Endothelial cell of umbilical vein (primary cell): ENCODE data around the gene IFNA2. TPM values are rescaled to one million over a fixed set of nuclear protein-coding genes. Genes with fewer than 3 reads are reported as not detected.

Source experiments
- BruUV-seq: library from RNA; stranded (reverse); fragments of 400-500 nt; replicated peaks from 2 replicates; lab custom pipeline; 2021; lab: Mats Ljungman, UMichigan
- CTCF ChIA-PET: fragments of 300-600, 350-600 bp; sonication (Branson Sonifier 250); formaldehyde crosslinking; loops from one replicate; lab custom pipeline; 2021; ENCODE audit warnings: antibody characterized with exemption, inconsistent platforms; lab: Charles Lee
- POLR2A ChIA-PET: fragments of 300-600, 350-600 bp; sonication (Branson Sonifier 250); formaldehyde crosslinking; loops from one replicate; lab custom pipeline; 2021; ENCODE audit warnings: antibody characterized with exemption, inconsistent platforms; lab: Charles Lee
- DNase-seq: peaks from one replicate; pipeline ENCODE4 v3.0.0-alpha.2; 2011; ENCODE audit warnings: low read depth, low spot score
- FAIRE-seq: peaks from 2 replicates; lab custom pipeline; 2011; peaks lifted over from hg19 to GRCh38; lab: Jason Lieb, UNC
- H2AFZ ChIP-seq: 2 replicates; pipeline ENCODE4 v1.6.0; 2012; ENCODE audit warnings: low read depth, low read length, control low read depth, inconsistent platforms
- H3K27ac ChIP-seq: 2 replicates; pipeline ENCODE4 v1.5.1; 2011; ENCODE audit warnings: low read depth, mild to moderate bottlenecking, control low read depth, low read length, moderate library complexity; ENCODE audit not compliant: insufficient read depth
- H3K27me3 ChIP-seq, 2 experiments: 2 replicates each; pipeline versions ENCODE4 v1.6.0 to v1.6.1; 2011; ENCODE audit warnings: low read length in 2 of 2, mixed read lengths in 1 of 2; ENCODE audit not compliant: control insufficient read depth in 2 of 2, insufficient read depth in 2 of 2
- H3K36me3 ChIP-seq, 2 experiments: 2 replicates in 1 of 2; 3 replicates in 1 of 2; pipeline ENCODE4 v1.5.1; 2011; ENCODE audit warnings: low read length in 2 of 2, mild to moderate bottlenecking in 1 of 2, moderate library complexity in 1 of 2; ENCODE audit not compliant: control insufficient read depth in 2 of 2, insufficient read depth in 2 of 2; ENCODE audit errors: extremely low read depth in 1 of 2
- H3K4me1 ChIP-seq: 3 replicates; pipeline ENCODE4 v1.5.1; 2011; ENCODE audit warnings: mild to moderate bottlenecking, low read length; ENCODE audit not compliant: control insufficient read depth, insufficient read depth; ENCODE audit errors: extremely low read depth
- H3K4me2 ChIP-seq: 2 replicates; pipeline ENCODE4 v1.6.1; 2011; ENCODE audit warnings: low read length, control low read depth, mixed read lengths; ENCODE audit not compliant: insufficient read depth
- H3K4me3 ChIP-seq, 3 experiments: fragments of 200-600 bp in 1 of 3; sonication (generic), shearing (Covaris generic) in 1 of 3; replicated peaks in 1 of 3; 2 replicates each; pipeline ENCODE4 v1.5.1; 2011 to 2016; ENCODE audit warnings: control low read depth in 3 of 3, low read length in 3 of 3, mild to moderate bottlenecking in 2 of 3, inconsistent platforms in 1 of 3, low read depth in 1 of 3, moderate library complexity in 1 of 3; ENCODE audit not compliant: insufficient read depth in 1 of 3
- H3K79me2 ChIP-seq: 2 replicates; pipeline ENCODE4 v1.6.0; 2012; ENCODE audit warnings: low read length, inconsistent platforms; ENCODE audit not compliant: control insufficient read depth, insufficient read depth
- H3K9ac ChIP-seq: replicated peaks from 2 replicates; pipeline ENCODE3; 2011; ENCODE audit warnings: low read length, control low read depth; ENCODE audit not compliant: insufficient read depth; ENCODE audit errors: extremely low read depth
- H3K9me1 ChIP-seq: replicated peaks from 3 replicates; pipeline ENCODE4 v1.6.0; 2011; ENCODE audit warnings: mild to moderate bottlenecking, low read length; ENCODE audit not compliant: control insufficient read depth, insufficient read depth; ENCODE audit errors: extremely low read depth
- H3K9me3 ChIP-seq: replicated peaks from 2 replicates; pipeline ENCODE4 v1.5.1; 2012; ENCODE audit warnings: low read length, inconsistent platforms; ENCODE audit not compliant: control insufficient read depth, insufficient read depth
- H4K20me1 ChIP-seq: replicated peaks from 2 replicates; pipeline ENCODE3; 2011; ENCODE audit warnings: mild to moderate bottlenecking, low read length; ENCODE audit not compliant: control insufficient read depth, insufficient read depth; ENCODE audit errors: extremely low read depth
- EZH2 ChIP-seq: IDR thresholded peaks from 2 replicates; pipeline ENCODE4 v1.6.1; 2012; ENCODE audit warnings: borderline replicate concordance, low read depth, mild to moderate bottlenecking, moderate library complexity, low read length, inconsistent platforms; ENCODE audit not compliant: severe bottlenecking
- FOS ChIP-seq: IDR thresholded peaks from 2 replicates; pipeline ENCODE4 v1.6.1; 2011; ENCODE audit warnings: mild to moderate bottlenecking, low read length, moderate library complexity, borderline replicate concordance; ENCODE audit not compliant: insufficient read depth
- JUN ChIP-seq: IDR thresholded peaks from 2 replicates; pipeline ENCODE4 v1.6.1; 2011; ENCODE audit warnings: borderline replicate concordance, low read depth; ENCODE audit not compliant: insufficient read length, insufficient read depth
- MYC ChIP-seq: IDR thresholded peaks from one replicate; pipeline ENCODE4 v1.6.1; 2011; ENCODE audit warnings: mild to moderate bottlenecking, low read depth, low read length
- POLR2A ChIP-seq: IDR thresholded peaks from 2 replicates; pipeline ENCODE4 v1.6.1; 2012; ENCODE audit warnings: low read depth, mild to moderate bottlenecking, control low read depth, low read length
- POLR2AphosphoS5 ChIP-seq: IDR thresholded peaks from 2 replicates; pipeline ENCODE4 v1.6.1; 2012; ENCODE audit warnings: low read depth, mild to moderate bottlenecking, control low read depth, low read length, moderate library complexity; ENCODE audit not compliant: insufficient read depth
- dilution Hi-C: fragments of 300-500 bp; cut with MboI; formaldehyde crosslinking; loops from one replicate; pipeline ENCODE4 v1.15.0; 2019; ENCODE audit warnings: low sequenced_read_pairs; ENCODE audit not compliant: extremely low pct_ligation_motif_present
- intact Hi-C: fragments of 100-400 bp; cut with micrococcal nuclease; formaldehyde crosslinking; loops from one replicate; pipeline ENCODE4 v1.10.0; 2022
- polyA plus RNA-seq, 4 experiments: library from polyadenylated mRNA; depleted of rRNA in 3 of 4; stranded (reverse) in 3 of 4; unstranded in 1 of 4; fragments of >200 nt; gene quantifications; 2 replicates each; pipeline versions ENCODE4 v1.2.1 to v1.2.3, GENCODE V29; 2011 to 2012; ENCODE audit warnings: missing spikeins in 1 of 4
- total RNA-seq: library from RNA; stranded (reverse); gene quantifications from 2 replicates; pipeline ENCODE4 v1.2.3, GENCODE V29; 2021
- TF ChIP-seq, protein P1 (sequence below), 2 donors: IDR thresholded peaks; 1 replicate in 1 of 2; 2 replicates in 1 of 2; pipeline ENCODE4 v1.5.1; 2011; ENCODE audit warnings: low read length in 2 of 2, mild to moderate bottlenecking in 2 of 2, moderate library complexity in 2 of 2, control low read depth in 1 of 2, inconsistent platforms in 1 of 2, low read depth in 1 of 2; ENCODE audit not compliant: insufficient read depth in 1 of 2; ENCODE audit errors: extremely low read depth in 1 of 2
- TF ChIP-seq, protein P2 (sequence below): IDR thresholded peaks from 2 replicates; pipeline ENCODE4 v1.6.1; 2011; ENCODE audit not compliant: insufficient read depth, insufficient read length

IFNA2 gene
- total and polyA plus RNA-seq, 2 donors (not counting 3 experiments of a cell fraction or from before 2014, with no cell fraction given) = not detected

DNA sequence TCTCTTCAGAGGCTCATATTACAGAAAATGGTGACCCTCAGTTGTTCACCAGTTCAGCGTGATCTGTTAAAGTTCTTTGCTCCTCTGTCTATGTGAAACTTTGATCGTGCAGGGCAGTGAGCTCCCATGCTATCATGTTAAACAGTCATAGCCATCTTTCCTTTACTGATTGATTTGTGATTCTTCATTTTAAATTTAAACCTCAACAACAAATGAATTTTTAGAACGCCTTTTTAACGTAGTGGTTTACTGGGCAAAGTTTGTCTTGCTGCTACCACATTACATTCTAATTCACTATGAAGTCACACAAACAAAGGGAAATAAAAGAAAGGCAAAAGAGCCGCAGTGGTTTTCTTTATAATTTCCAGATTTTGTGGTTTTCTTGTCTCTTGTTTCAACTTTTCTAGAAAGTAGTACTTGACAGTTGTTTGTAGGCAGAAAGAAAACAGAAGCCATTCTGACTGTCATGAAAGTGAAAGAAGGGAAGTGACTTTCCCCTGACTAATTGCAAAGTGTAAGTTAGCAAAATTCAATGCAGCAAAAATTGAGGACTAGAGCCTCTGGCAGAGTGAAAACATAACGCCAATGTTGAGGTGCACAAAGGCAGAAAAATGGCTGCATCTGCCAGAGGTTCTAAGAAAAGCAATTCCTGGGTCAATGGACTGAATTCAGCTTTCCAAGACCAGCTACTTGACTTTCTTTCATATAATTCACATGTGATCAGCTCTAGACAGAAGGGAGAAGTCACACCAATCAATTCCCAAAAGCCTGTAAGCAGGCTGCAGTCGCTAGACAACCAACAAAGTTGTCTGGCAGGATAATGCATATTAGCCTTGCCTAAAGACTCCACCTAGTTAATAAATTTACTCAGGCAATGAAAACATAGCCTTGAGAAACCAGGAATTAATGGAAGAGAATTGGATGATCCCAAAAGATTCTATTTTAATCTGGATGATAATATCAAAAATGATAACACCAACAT lies 27.4 kb downstream of the IFNA2 start:
- Histone ChIP-seq H3K4me1 (no peaks in the 10 kb centered on the region), H3K79me2 (no peaks in the 10 kb centered on the region), H3K9me1 (no peaks in the 10 kb centered on the region), H3K9ac (no peak overlapping the region), H3K27ac (no peak overlapping the region), H2AFZ (no peak overlapping the region), H3K4me2 (no peak overlapping the region), H3K27me3 (peaks cover 7 to 19% of the 10 kb centered on the region in 2 experiments), H3K36me3 (no peaks in the 10 kb centered on the region), H3K9me3 (no peaks in the 10 kb centered on the region), H4K20me1 (no peaks in the 10 kb centered on the region), H3K4me3 (no peak overlapping the region)
- BruUV-seq = no TSS peak
- intact Hi-C loops = no loop called here
- no peak for DNase-seq
- dilution Hi-C loops = no loop called here
- FAIRE-seq = no peak
- ChIA-PET CTCF (interaction anchor here (1.0 kb wide), 1 partner anchor 38 kb away, joined by 4 read pairs; no protein-coding TSS in a partner anchor), POLR2A (no interaction called here)
- TF ChIP-seq EZH2 (no peak), POLR2A (no peak), MYC (no peak), POLR2AphosphoS5 (no peak), FOS (no peak), JUN (no peak)
- TF ChIP-seq, protein P1, sequence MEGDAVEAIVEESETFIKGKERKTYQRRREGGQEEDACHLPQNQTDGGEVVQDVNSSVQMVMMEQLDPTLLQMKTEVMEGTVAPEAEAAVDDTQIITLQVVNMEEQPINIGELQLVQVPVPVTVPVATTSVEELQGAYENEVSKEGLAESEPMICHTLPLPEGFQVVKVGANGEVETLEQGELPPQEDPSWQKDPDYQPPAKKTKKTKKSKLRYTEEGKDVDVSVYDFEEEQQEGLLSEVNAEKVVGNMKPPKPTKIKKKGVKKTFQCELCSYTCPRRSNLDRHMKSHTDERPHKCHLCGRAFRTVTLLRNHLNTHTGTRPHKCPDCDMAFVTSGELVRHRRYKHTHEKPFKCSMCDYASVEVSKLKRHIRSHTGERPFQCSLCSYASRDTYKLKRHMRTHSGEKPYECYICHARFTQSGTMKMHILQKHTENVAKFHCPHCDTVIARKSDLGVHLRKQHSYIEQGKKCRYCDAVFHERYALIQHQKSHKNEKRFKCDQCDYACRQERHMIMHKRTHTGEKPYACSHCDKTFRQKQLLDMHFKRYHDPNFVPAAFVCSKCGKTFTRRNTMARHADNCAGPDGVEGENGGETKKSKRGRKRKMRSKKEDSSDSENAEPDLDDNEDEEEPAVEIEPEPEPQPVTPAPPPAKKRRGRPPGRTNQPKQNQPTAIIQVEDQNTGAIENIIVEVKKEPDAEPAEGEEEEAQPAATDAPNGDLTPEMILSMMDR (IDR thresholded peaks at IDR 0.05; ENCODE audit: extremely low read depth in 1 of 2, insufficient read depth in 1 of 2, low read depth in 1 of 2, low read length in 2 of 2) = no peak
- TF ChIP-seq, protein P2, sequence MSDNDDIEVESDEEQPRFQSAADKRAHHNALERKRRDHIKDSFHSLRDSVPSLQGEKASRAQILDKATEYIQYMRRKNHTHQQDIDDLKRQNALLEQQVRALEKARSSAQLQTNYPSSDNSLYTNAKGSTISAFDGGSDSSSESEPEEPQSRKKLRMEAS = no peak
